Natural killer cell treated with Interleukin-12 subunit alpha and Interleukin-12 subunit beta and Interleukin-15 and Interleukin-18, amount 100 ng/mL, for 72 hours (primary cell): ENCODE data around the gene KCNJ3. TPM values are rescaled to one million over a fixed set of nuclear protein-coding genes. Genes with fewer than 3 reads are reported as not detected.

Experiments
- ATAC-seq, 2 donors: fragments of 150-1000 bp; cut with Tn5 transposase in 1 of 2; sonication (Bioruptor Pico), chemical (Tn5 transposase) in 1 of 2; 2 replicates each; pipeline ENCODE4 v1.10.0; 2021
- DNase-seq: peaks from one replicate; pipeline ENCODE4 v3.0.0; 2022; ENCODE audit warnings: low spot score
- H3K27ac Mint-ChIP-seq, 2 donors: 1 replicate in 1 of 2; 2 replicates in 1 of 2; pipeline ENCODE4 v1.8.0; 2022; ENCODE audit warnings: mixed read lengths in 2 of 2, mild to moderate bottlenecking in 1 of 2, moderate library complexity in 1 of 2
- H3K27me3 Mint-ChIP-seq, 2 donors: 1 replicate in 1 of 2; 2 replicates in 1 of 2; pipeline ENCODE4 v1.8.0; 2022; ENCODE audit warnings: mixed read lengths in 2 of 2
- H3K36me3 Mint-ChIP-seq: one replicate; pipeline ENCODE4 v1.8.0; 2022; ENCODE audit warnings: mixed read lengths
- H3K4me1 Mint-ChIP-seq, 2 donors: 1 replicate in 1 of 2; 2 replicates in 1 of 2; pipeline ENCODE4 v1.8.0; 2022; ENCODE audit warnings: low read depth in 2 of 2, mixed read lengths in 2 of 2, mild to moderate bottlenecking in 1 of 2
- H3K4me3 Mint-ChIP-seq: one replicate; pipeline ENCODE4 v1.8.0; 2022; ENCODE audit warnings: mixed read lengths
- H3K9me3 Mint-ChIP-seq: 2 replicates; pipeline ENCODE4 v1.8.0; 2022; ENCODE audit warnings: mixed read lengths
- total RNA-seq, 2 donors: library from RNA; stranded (reverse); gene quantifications; one replicate each; pipeline ENCODE4 v1.2.3, GENCODE V29; 2022

The KCNJ3 gene
- total RNA-seq, 2 donors from 2014 or later, result not detected

GRCh38 chr2:154696369-154696768 lies 2.1 kb upstream of the KCNJ3 start:
- Mint-ChIP-seq H3K27me3 (peaks cover 13 to 19% of the 10 kb centered on the region in 2 donors), H3K27ac (no peak overlapping the region), H3K4me1 (no peaks in the 10 kb centered on the region), H3K4me3 (no peak overlapping the region), H3K36me3 (peaks cover 10% of the 10 kb centered on the region), H3K9me3 (peaks cover 3% of the 10 kb centered on the region)
- ATAC-seq, result no peak
- DNase-seq, result no peak

- Mint-ChIP-seq H3K27ac (no peak overlapping the region), H3K36me3 (peaks cover 10% of the 10 kb centered on the region), H3K27me3 (peaks cover 13 to 19% of the 10 kb centered on the region in 2 donors), H3K4me1 (no peaks in the 10 kb centered on the region), H3K4me3 (no peak overlapping the region), H3K9me3 (peaks cover 3% of the 10 kb centered on the region)
- no peak for DNase-seq
- ATAC-seq, result no peak
Observed at GRCh38 chr2:154696810-154697417, 1.6 kb upstream of the KCNJ3 start.

DNA sequence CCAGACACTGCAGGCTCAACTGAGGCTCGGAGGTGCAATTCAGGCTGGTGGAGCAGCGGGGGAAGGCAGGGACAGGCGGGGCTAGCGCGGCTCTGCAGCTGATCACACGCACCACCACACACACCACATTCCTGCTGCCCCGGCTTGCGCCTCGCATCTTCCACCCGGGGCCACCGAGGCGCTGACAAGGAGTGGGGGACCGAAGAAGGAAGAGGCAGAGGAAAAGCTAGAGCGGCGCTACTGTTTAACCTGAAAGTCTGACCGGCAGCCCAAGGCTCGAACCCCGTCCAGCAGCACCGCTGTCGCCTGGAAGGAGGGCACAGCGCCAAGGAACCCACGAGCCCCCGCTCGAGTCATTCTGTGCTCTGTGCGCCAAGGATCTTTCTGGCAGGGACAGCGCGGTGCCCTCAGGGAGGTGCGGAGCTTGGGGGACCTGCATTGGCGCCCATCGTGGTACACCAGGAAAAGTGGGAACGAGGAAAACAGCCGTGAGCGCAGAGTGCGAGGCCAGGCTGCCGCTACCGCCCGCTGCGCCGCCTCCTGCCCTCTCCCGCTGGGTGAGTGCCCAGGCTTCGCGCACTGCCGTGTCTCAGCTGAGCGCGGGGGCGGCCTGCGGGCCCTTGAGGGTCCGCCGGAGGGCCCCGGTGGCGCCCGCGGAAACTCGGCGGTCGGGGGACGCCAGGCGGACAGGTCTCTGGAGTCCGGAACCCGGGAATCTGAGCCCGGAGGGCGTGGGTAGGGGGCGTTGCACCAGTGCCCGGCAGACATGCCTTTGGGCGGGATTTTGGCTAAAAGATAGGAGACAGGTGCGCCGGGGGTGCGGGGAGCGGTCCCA lies 860 bp upstream of the KCNJ3 start:
- Mint-ChIP-seq H3K4me1 (no peaks in the 10 kb centered on the region), H3K4me3 (no peak overlapping the region), H3K27me3 (peaks cover 13 to 19% of the 10 kb centered on the region in 2 donors), H3K9me3 (peaks cover 3% of the 10 kb centered on the region), H3K27ac (no peak overlapping the region), H3K36me3 (peaks cover 10% of the 10 kb centered on the region)
- no peak for DNase-seq
- no peak for ATAC-seq

GRCh38 chr2:154698721-154699574 lies 453 bp downstream of the KCNJ3 start:
- DNase-seq, result no peak
- H3K27ac Mint-ChIP-seq, result no peak overlapping the region
- no peaks in the 10 kb centered on the region for H3K4me1 Mint-ChIP-seq
- ATAC-seq, result no peak
- H3K9me3 Mint-ChIP-seq, result peaks cover 3% of the 10 kb centered on the region
- peaks cover 13 to 19% of the 10 kb centered on the region in 2 donors for H3K27me3 Mint-ChIP-seq
- H3K4me3 Mint-ChIP-seq, result no peak overlapping the region
- peaks cover 10% of the 10 kb centered on the region for H3K36me3 Mint-ChIP-seq

DNA sequence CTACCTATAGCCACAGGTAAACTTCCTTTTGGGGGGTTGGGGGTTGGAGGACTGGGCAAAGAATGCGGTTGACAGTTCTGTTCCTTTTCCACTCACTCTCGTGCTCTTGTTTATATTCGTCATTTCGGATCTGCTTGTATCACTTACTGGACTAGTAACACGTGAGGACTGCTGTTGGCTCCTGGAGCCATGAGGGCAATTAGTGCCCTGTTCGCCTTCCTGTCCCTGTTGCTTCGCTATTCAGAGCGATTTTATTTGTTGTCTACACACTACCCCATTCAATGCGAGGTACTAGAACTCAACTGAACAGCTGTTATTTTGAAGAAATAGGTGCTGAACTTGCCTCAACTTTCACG lies 1.1 kb downstream of the KCNJ3 start:
- no peak overlapping the region for H3K27ac Mint-ChIP-seq
- H3K4me3 Mint-ChIP-seq, result no peak overlapping the region
- peaks cover 3% of the 10 kb centered on the region for H3K9me3 Mint-ChIP-seq
- DNase-seq (no peak), ATAC-seq (no peak)
- H3K36me3 Mint-ChIP-seq, result peaks cover 10% of the 10 kb centered on the region
- peaks cover 13 to 19% of the 10 kb centered on the region in 2 donors for H3K27me3 Mint-ChIP-seq
- H3K4me1 Mint-ChIP-seq, result no peaks in the 10 kb centered on the region

- Mint-ChIP-seq H3K9me3 (peaks cover 3% of the 10 kb centered on the region), H3K4me3 (no peak overlapping the region), H3K36me3 (peaks cover 10% of the 10 kb centered on the region), H3K27me3 (peaks cover 13 to 19% of the 10 kb centered on the region in 2 donors), H3K27ac (no peak overlapping the region), H3K4me1 (no peaks in the 10 kb centered on the region)
- no peak for ATAC-seq
- DNase-seq, result no peak
Observed at GRCh38 chr2:154700136-154700535, 1.6 kb downstream of the KCNJ3 start.

DNA sequence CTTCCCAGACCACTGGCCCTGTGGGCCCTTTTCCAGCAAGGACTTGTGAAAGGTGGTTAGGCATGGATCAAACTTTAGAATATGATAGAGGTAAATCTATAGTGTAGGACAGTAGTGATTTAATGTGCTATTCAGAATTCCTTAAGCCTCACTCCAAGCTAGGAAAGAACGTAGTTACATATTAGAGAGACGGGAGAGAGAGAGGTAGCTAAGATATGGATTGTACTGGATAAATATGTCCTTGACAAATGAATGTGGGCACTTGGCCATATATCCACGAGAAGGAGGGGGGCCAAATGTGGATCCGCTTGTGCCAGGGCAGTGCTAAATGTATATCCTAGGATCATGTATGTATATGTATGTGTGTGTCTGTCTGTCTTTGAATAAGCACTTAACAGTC lies 6.5 kb downstream of the KCNJ3 start:
- ATAC-seq, result no peak
- H3K36me3 Mint-ChIP-seq, result no peaks in the 10 kb centered on the region
- no peaks in the 10 kb centered on the region for H3K9me3 Mint-ChIP-seq
- peaks cover 0 to under 1% of the 10 kb centered on the region in 2 donors for H3K27me3 Mint-ChIP-seq
- no peak overlapping the region for H3K27ac Mint-ChIP-seq
- H3K4me3 Mint-ChIP-seq, result no peak overlapping the region
- no peak for DNase-seq
- no peaks in the 10 kb centered on the region for H3K4me1 Mint-ChIP-seq

- Mint-ChIP-seq H3K9me3 (no peaks in the 10 kb centered on the region), H3K27me3 (no peaks in the 10 kb centered on the region), H3K4me1 (no peaks in the 10 kb centered on the region), H3K36me3 (no peaks in the 10 kb centered on the region), H3K27ac (no peak overlapping the region), H3K4me3 (no peak overlapping the region)
- no peak for ATAC-seq
- DNase-seq, result no peak
Observed at GRCh38 chr2:154706660-154707059, 8.2 kb downstream of the KCNJ3 start.

GRCh38 chr2:154707994-154708575 lies 9.6 kb downstream of the KCNJ3 start:
- no peak for ATAC-seq

GRCh38 chr2:154709215-154709614 lies 10.7 kb downstream of the KCNJ3 start:
- ATAC-seq (no peak), DNase-seq (no peak)
- Mint-ChIP-seq H3K27me3 (no peaks in the 10 kb centered on the region), H3K36me3 (no peaks in the 10 kb centered on the region), H3K27ac (no peak overlapping the region), H3K4me1 (no peaks in the 10 kb centered on the region), H3K9me3 (peaks cover 7% of the 10 kb centered on the region), H3K4me3 (no peak overlapping the region)

More at GRCh38 chr2:154707994-154708575, 9.6 kb downstream of the KCNJ3 start:
- no peak overlapping the region for H3K27ac Mint-ChIP-seq
- no peak for DNase-seq
- no peaks in the 10 kb centered on the region for H3K4me1 Mint-ChIP-seq
- H3K36me3 Mint-ChIP-seq, result no peaks in the 10 kb centered on the region
- H3K4me3 Mint-ChIP-seq, result no peak overlapping the region
- no peaks in the 10 kb centered on the region for H3K27me3 Mint-ChIP-seq
- H3K9me3 Mint-ChIP-seq, result peaks cover 3% of the 10 kb centered on the region

- no peak for DNase-seq
Observed at GRCh38 chr2:154710078-154710477, 11.6 kb downstream of the KCNJ3 start.

GRCh38 chr2:154710685-154711084 lies 12.2 kb downstream of the KCNJ3 start:
- no peak overlapping the region for H3K4me3 Mint-ChIP-seq

More at GRCh38 chr2:154710078-154710477, 11.6 kb downstream of the KCNJ3 start:
- Mint-ChIP-seq H3K4me3 (no peak overlapping the region), H3K27me3 (no peaks in the 10 kb centered on the region), H3K9me3 (peaks cover 7% of the 10 kb centered on the region), H3K4me1 (no peaks in the 10 kb centered on the region), H3K36me3 (no peaks in the 10 kb centered on the region), H3K27ac (no peak overlapping the region)
- ATAC-seq, result no peak

GRCh38 chr2:154713675-154714074 lies 15.2 kb downstream of the KCNJ3 start:
- no peaks in the 10 kb centered on the region for H3K27me3 Mint-ChIP-seq
- H3K27ac Mint-ChIP-seq, result no peak overlapping the region
- DNase-seq (no peak), ATAC-seq (no peak)
- no peaks in the 10 kb centered on the region for H3K4me1 Mint-ChIP-seq
- H3K9me3 Mint-ChIP-seq, result peaks cover 12% of the 10 kb centered on the region
- H3K4me3 Mint-ChIP-seq, result no peak overlapping the region
- no peaks in the 10 kb centered on the region for H3K36me3 Mint-ChIP-seq

More at GRCh38 chr2:154710685-154711084, 12.2 kb downstream of the KCNJ3 start:
- no peaks in the 10 kb centered on the region for H3K36me3 Mint-ChIP-seq
- no peaks in the 10 kb centered on the region for H3K4me1 Mint-ChIP-seq
- DNase-seq (no peak), ATAC-seq (no peak)
- peaks cover 7% of the 10 kb centered on the region for H3K9me3 Mint-ChIP-seq
- no peaks in the 10 kb centered on the region for H3K27me3 Mint-ChIP-seq
- H3K27ac Mint-ChIP-seq, result no peak overlapping the region
